GM12878 (cell line): Measurements from ENCODE around the gene COA5. TPM values are rescaled to one million over a fixed set of nuclear protein-coding genes. Genes with fewer than 3 reads are reported as not detected.

ENCODE experiments used
- ATAC-seq: fragments of 200-7000 bp; cut with Tn5 transposase; 3 replicates; pipeline ENCODE4 v1.9.1; 2020; ENCODE audit warnings: mild to moderate bottlenecking, moderate library complexity
- BruUV-seq: library from RNA; stranded (reverse); fragments of 400-500 nt; replicated peaks from 2 replicates; lab custom pipeline; 2021; lab: Mats Ljungman, UMichigan
- CTCF ChIA-PET: fragments of 300-600 bp; sonication (Branson Sonifier 250); formaldehyde crosslinking; extraction: SDS; loops from one replicate; lab custom pipeline; 2021; ENCODE audit warnings: inconsistent platforms; lab: Yijun Ruan, JAX
- POLR2A ChIA-PET: fragments of 350-600 bp; formaldehyde crosslinking; extraction: SDS; loops from one replicate; lab custom pipeline; 2021; ENCODE audit warnings: inconsistent platforms; lab: Charles Lee
- RAD21 ChIA-PET: fragments of 300-600 bp; sonication (Branson Sonifier 250); formaldehyde crosslinking; loops from one replicate; lab custom pipeline; 2023; ENCODE audit warnings: antibody characterized with exemption; ENCODE audit not compliant: unreplicated experiment; lab: Charles Lee
- SMC1A ChIA-PET: fragments of 300-600 bp; sonication (Branson Sonifier 250); formaldehyde crosslinking; loops from one replicate; lab custom pipeline; 2023; ENCODE audit not compliant: unreplicated experiment, uncharacterized antibody; lab: Charles Lee
- DNase-seq: peaks from one replicate; pipeline ENCODE4 v3.0.0-alpha.2; 2011; ENCODE audit warnings: low read depth, low spot score
- FAIRE-seq: peaks from 3 replicates; lab custom pipeline; 2011; peaks lifted over from hg19 to GRCh38; lab: Jason Lieb, UNC
- H2AFZ ChIP-seq: 2 replicates; pipeline ENCODE4 v1.6.0; 2011; ENCODE audit warnings: low read depth, low read length, control low read depth; ENCODE audit not compliant: control insufficient read depth
- H3K27ac ChIP-seq: 2 replicates; pipeline ENCODE4 v1.5.1; 2011; ENCODE audit warnings: control low read depth; ENCODE audit not compliant: control insufficient read depth, insufficient read depth
- H3K27me3 ChIP-seq, 2 experiments: replicated peaks in 1 of 2; 2 replicates each; pipeline versions ENCODE4 v1.6.0 to v1.6.1; 2011; ENCODE audit warnings: low read length in 1 of 2; ENCODE audit not compliant: control insufficient read depth in 2 of 2, insufficient read depth in 2 of 2
- H3K36me3 ChIP-seq, 2 experiments: 2 replicates each; pipeline ENCODE4 v1.5.1; 2011; ENCODE audit warnings: low read length in 1 of 2; ENCODE audit not compliant: control insufficient read depth in 2 of 2, insufficient read depth in 2 of 2
- H3K4me1 ChIP-seq: 2 replicates; pipeline ENCODE4 v1.6.1; 2011; ENCODE audit warnings: mild to moderate bottlenecking, low read length, moderate library complexity, mixed read lengths; ENCODE audit not compliant: control insufficient read depth, insufficient read depth
- H3K4me2 ChIP-seq: 2 replicates; pipeline ENCODE4 v1.6.0; 2011; ENCODE audit warnings: control low read depth; ENCODE audit not compliant: control insufficient read depth, insufficient read depth
- H3K4me3 ChIP-seq: fragments of 200-600 bp; sonication (generic); 2 replicates; pipeline ENCODE4 v1.5.1; 2016
- H3K79me2 ChIP-seq: 2 replicates; pipeline ENCODE4 v1.6.0; 2011; ENCODE audit warnings: low read length; ENCODE audit not compliant: control insufficient read depth, insufficient read depth
- H3K9ac ChIP-seq: 2 replicates; pipeline ENCODE4 v1.8.0; 2011; ENCODE audit warnings: low read length, control low read depth, mixed read lengths; ENCODE audit not compliant: control insufficient read depth, insufficient read depth
- H3K9me3 ChIP-seq: replicated peaks from 3 replicates; pipeline ENCODE4 v1.5.1; 2011; ENCODE audit warnings: mild to moderate bottlenecking, low read length; ENCODE audit not compliant: control insufficient read depth, insufficient read depth
- H4K20me1 ChIP-seq: 2 replicates; pipeline ENCODE4 v1.6.0; 2011; ENCODE audit not compliant: control insufficient read depth, insufficient read depth
- CBFB ChIP-seq: IDR thresholded peaks from 2 replicates; pipeline ENCODE4 v1.6.1; 2016; ENCODE audit warnings: antibody characterized with exemption, low read depth
- CTCF ChIP-seq, 3 experiments: IDR thresholded peaks in 2 of 3; conservative IDR thresholded peaks in 1 of 3; 2 replicates each; pipeline ENCODE4 v1.5.1; 2011; ENCODE audit warnings: low read depth in 3 of 3, low read length in 3 of 3, mild to moderate bottlenecking in 3 of 3, control low read depth in 2 of 3, moderate library complexity in 2 of 3, inconsistent platforms in 1 of 3, mixed read lengths in 1 of 3; ENCODE audit not compliant: control insufficient read depth in 2 of 3, insufficient read depth in 1 of 3; ENCODE audit errors: extremely low read depth in 1 of 3
- HSF1 ChIP-seq: fragments of 150-350 bp; IDR thresholded peaks from 2 replicates; pipeline ENCODE4 v1.6.1; 2014; ENCODE audit warnings: mild to moderate bottlenecking, low read depth, low read length
- MLLT1 ChIP-seq: fragments of 450-650 bp; IDR thresholded peaks from 2 replicates; pipeline ENCODE4 v1.6.1; 2016; ENCODE audit warnings: mild to moderate bottlenecking
- MTA3 ChIP-seq: IDR thresholded peaks from 2 replicates; pipeline ENCODE4 v1.6.1; 2012; ENCODE audit warnings: low read length, inconsistent platforms, borderline replicate concordance
- NR2C1 ChIP-seq: fragments of 450-650 bp; IDR thresholded peaks from 2 replicates; pipeline ENCODE4 v1.6.1; 2017; ENCODE audit warnings: antibody characterized with exemption, mild to moderate bottlenecking, moderate library complexity
- PKNOX1 ChIP-seq: fragments of 450-650 bp; IDR thresholded peaks from 2 replicates; pipeline ENCODE4 v1.6.1; 2016; ENCODE audit warnings: mild to moderate bottlenecking
- RAD21 ChIP-seq: IDR thresholded peaks from 2 replicates; pipeline ENCODE4 v1.6.1; 2011; ENCODE audit warnings: mild to moderate bottlenecking, low read depth, low read length, moderate library complexity; ENCODE audit not compliant: insufficient read depth
- RB1 ChIP-seq: fragments of 450-650 bp; formaldehyde crosslinking; IDR thresholded peaks from 2 replicates; pipeline ENCODE4 v1.6.1; 2017; ENCODE audit warnings: mild to moderate bottlenecking, borderline replicate concordance
- SMARCA5 ChIP-seq: fragments of 450-650 bp; IDR thresholded peaks from 2 replicates; pipeline ENCODE4 v1.6.1; 2017; ENCODE audit warnings: mild to moderate bottlenecking
- SMC3 ChIP-seq: IDR thresholded peaks from 2 replicates; pipeline ENCODE4 v1.6.1; 2011; ENCODE audit warnings: low read length, improper control_type of control experiment, borderline replicate concordance
- TAF1 ChIP-seq: IDR thresholded peaks from 2 replicates; pipeline ENCODE4 v1.6.1; 2011; ENCODE audit warnings: mild to moderate bottlenecking, low read depth, low read length, borderline replicate concordance
- TBL1XR1 ChIP-seq: IDR thresholded peaks from 2 replicates; pipeline ENCODE4 v1.6.1; 2012; ENCODE audit warnings: low read depth, low read length, improper control_type of control experiment
- YY1 ChIP-seq: IDR thresholded peaks from 2 replicates; pipeline ENCODE4 v1.6.1; 2011; ENCODE audit warnings: low read depth, mild to moderate bottlenecking, low read length
- WGBS: methylation state at CpG from one replicate; pipeline ENCODE4 v1.1.6; 2016; ENCODE audit warnings: low lambda C conversion rate; ENCODE audit not compliant: insufficient replicate concordance, insufficient coverage; ENCODE audit errors: missing lambda C conversion rate; 5-methylcytosine and 5-hydroxymethylcytosine counted together
- in situ Hi-C: fragments of 300-500 bp; cut with MboI; formaldehyde crosslinking; loops from 9 replicates; pipeline ENCODE4 v1.14.3; 2018; ENCODE audit warnings: mixed read lengths
- intact Hi-C: fragments of 100-400 bp; cut with micrococcal nuclease; formaldehyde crosslinking; loops from one replicate; pipeline ENCODE4 v1.14.2; 2022; ENCODE audit not compliant: unreplicated experiment
- polyA plus RNA-seq, 11 experiments: library from polyadenylated mRNA; depleted of rRNA in 4 of 11; unstranded in 6 of 11; stranded (reverse) in 5 of 11; fragments of >200 nt; fragmentation: Nextera tagmentation in 4 of 11; fragmentation: Illumina TruSeq in 1 of 11; extraction: Ambion mirVana in 4 of 11; extraction: Trizol in 1 of 11; gene quantifications; 1 replicate in 1 of 11; 2 replicates in 10 of 11; pipeline versions ENCODE4 v1.2.1 to v1.2.3, GENCODE V29; 2011 to 2016; ENCODE audit warnings: inconsistent platforms in 2 of 11, missing spikeins in 2 of 11, low read depth in 1 of 11
- total RNA-seq, 4 experiments: library from RNA; depleted of rRNA in 3 of 4; stranded (reverse); fragments of >200 nt in 3 of 4; fragmentation: Illumina TruSeq in 1 of 4; extraction: Trizol in 1 of 4; gene quantifications; 2 replicates each; pipeline versions ENCODE4 v1.2.1 to v1.2.3, GENCODE V29; 2013 to 2021

The COA5 gene
- total and polyA plus RNA-seq, 10 of the 15 experiments (the other 5 are each of a cell fraction or from before 2014, with no cell fraction given): 20.7 to 63.3 (median 37.9) TPM

- H4K20me1 ChIP-seq: no peaks in the 10 kb centered on the region
- intact Hi-C loops (loop anchor here (1.0 to 10.0 kb wide), 4 partner anchors 78 to 505 kb away; partner anchors contain the start of genes LIPT1 and TSGA10), in situ Hi-C loops (loop anchor here (5.0 kb wide), 2 partner anchors 188 to 418 kb away; no protein-coding TSS in a partner anchor)
- FAIRE-seq (peak; percentile 98), ATAC-seq (peak; percentile 97), DNase-seq (peak; percentile 54)
- CTCF ChIA-PET: interaction anchor here (0.6 to 2.0 kb wide), 49 partner anchors 8 to 530 kb away, joined by 3 to 124 read pairs (median 4); partner anchors contain the start of gene MGAT4A
- H3K27me3 ChIP-seq: no peaks in the 10 kb centered on the region
- BruUV-seq: no TSS peak
- no peak overlapping the region; the same call in 1 of the 2 replicates for H2AFZ ChIP-seq
- no peak overlapping the region for H3K9ac ChIP-seq
- no peaks in the 10 kb centered on the region for H3K9me3 ChIP-seq
- no peak overlapping the region for H3K4me2 ChIP-seq
- H3K79me2 ChIP-seq: no peaks in the 10 kb centered on the region
- H3K4me1 ChIP-seq: peaks cover 6% of the 10 kb centered on the region
- no peak overlapping the region for H3K4me3 ChIP-seq
- SMC1A ChIA-PET: interaction anchor here (0.6 to 2.0 kb wide), 36 partner anchors 9 to 779 kb away, joined by 3 to 51 read pairs (median 4); no protein-coding TSS in a partner anchor
- POLR2A ChIA-PET: interaction anchor here (0.5 to 0.9 kb wide), 5 partner anchors 61 to 779 kb away, joined by 3 to 8 read pairs (median 4); no protein-coding TSS in a partner anchor
- RAD21 ChIA-PET: interaction anchor here (0.6 to 2.0 kb wide), 41 partner anchors 9 to 839 kb away, joined by 3 to 60 read pairs (median 3); partner anchors contain the start of genes COA5, LIPT1, MGAT4A and UNC50
- 19% methylated on average over 4 of the region's 4 CpGs for WGBS
- no peaks in the 10 kb centered on the region for H3K36me3 ChIP-seq
- H3K27ac ChIP-seq: no peak overlapping the region
- TF ChIP-seq MTA3 (no peak), RAD21 (peak; percentile 99), MLLT1 (0 out of 2 replicates have a peak, but pooled peaks have one; percentile 22), PKNOX1 (no peak), NR2C1 (0 out of 2 replicates have a peak, but pooled peaks have one; percentile 13), TAF1 (no peak), CBFB (0 out of 2 replicates have a peak, but pooled peaks have one; percentile 35), RB1 (0 out of 2 replicates have a peak, but pooled peaks have one; percentile 35), SMC3 (peak; percentile 99), CTCF (IDR thresholded peaks at IDR 0.05 in 2 of 3, conservative IDR thresholded peaks at IDR 0.05 in 1 of 3; ENCODE audit: control insufficient read depth in 2 of 3, extremely low read depth in 1 of 3, insufficient read depth in 1 of 3, low read depth in 3 of 3, low read length in 3 of 3) (peak; percentile 97 to 99 (median 99)), YY1 (peak; percentile 73), HSF1 (no peak), TBL1XR1 (no peak), SMARCA5 (peak; percentile 52)
Observed at GRCh38 chr2:98649135-98649991, 41.1 kb upstream of the COA5 start.
